ENCODE data around the gene DPM1.
A peak's percentile ranks its signal among the peaks of the same experiment; 100 is the strongest.
"Not testable (repeated sequence)": the region's sequence is repeated elsewhere in the genome, so short reads cannot be mapped to it uniquely, and the experiment has no call there.

The DPM1 gene

GRCh38 chr20:50978533-50978932 lies 20.2 kb upstream of the DPM1 start:
- DNase-seq: not testable (repeated sequence)

- DNase-seq: no peak
Measured at GRCh38 chr20:50977066-50978021, 19.0 kb upstream of the DPM1 start.

GRCh38 chr20:50975701-50976330 lies 17.5 kb upstream of the DPM1 start:
- DNase-seq: no peak

- no peak for DNase-seq
Measured at GRCh38 chr20:50969912-50970311, 11.6 kb upstream of the DPM1 start.

GRCh38 chr20:50969435-50969834 lies 11.1 kb upstream of the DPM1 start:
- no peak for DNase-seq

GRCh38 chr20:50968289-50968688 lies 10.0 kb upstream of the DPM1 start:
- DNase-seq: no peak

GRCh38 chr20:50967586-50967985 lies 9.3 kb upstream of the DPM1 start:
- no peak for DNase-seq

GRCh38 chr20:50959543-50960126 lies 1.3 kb upstream of the DPM1 start:
- no peak for DNase-seq

- DNase-seq: peak; percentile 89 to 93
Measured at GRCh38 chr20:50958615-50959542, 547 bp upstream of the DPM1 start, which contains the start of gene MOCS3. Gene MOCS3, plus strand, starts transcription at chr20:50958818. Its CDS starts 25 bp downstream, at chr20:50958843.

- DNase-seq: no peak
Measured at GRCh38 chr20:50957276-50957675, 1.1 kb downstream of the DPM1 start.

GRCh38 chr20:50953821-50954220 lies 4.5 kb downstream of the DPM1 start:
- DNase-seq: no peak

- no peak for DNase-seq
Measured at GRCh38 chr20:50953196-50953595, 5.1 kb downstream of the DPM1 start.

- DNase-seq: no peak
Measured at GRCh38 chr20:50948132-50948785, 10.1 kb downstream of the DPM1 start.

- no peak for DNase-seq
Measured at GRCh38 chr20:50943069-50943468, 15.3 kb downstream of the DPM1 start.

GRCh38 chr20:50933589-50933988 lies 24.7 kb downstream of the DPM1 start:
- DNase-seq: no peak

GRCh38 chr20:50932691-50933280 lies 25.5 kb downstream of the DPM1 start:
- no peak for DNase-seq

- no peak for DNase-seq
Measured at GRCh38 chr20:50932016-50932485, 26.3 kb downstream of the DPM1 start.

- DNase-seq: peak; percentile 92 to 94
Measured at GRCh38 chr20:50931306-50932015, 26.9 kb downstream of the DPM1 start, which contains the start of gene ADNP. Gene ADNP, minus strand, starts transcription at chr20:50931437. Its CDS starts 27,441 bp downstream, at chr20:50903996.

- no peak for DNase-seq
Measured at GRCh38 chr20:50930976-50931305, 27.4 kb downstream of the DPM1 start.

GRCh38 chr20:50930139-50930975 lies 28.0 kb downstream of the DPM1 start:
- DNase-seq: peak in 1 of 2 experiments; percentile 12
